Vein endothelial cell (primary cell): ENCODE measurements around the gene MAP4K5. TPM values are rescaled to one million over a fixed set of nuclear protein-coding genes. Genes with fewer than 3 reads are reported as not detected.

Experiments used
- small RNA-seq: library from RNA; depleted of rRNA; stranded (forward); fragments of <200 nt; gene quantifications from one replicate; pipeline ENCODE3, GENCODE V24; 2012
- total RNA-seq: library from RNA; depleted of rRNA; stranded (reverse); fragments of >200 nt; gene quantifications from 2 replicates; pipeline ENCODE4 v1.2.3, GENCODE V29; 2012

MAP4K5 gene
- total RNA-seq = 72.9 and 76.4 TPM in 2 replicates

GRCh38 chr14:50532502-50533240, at the start of gene MAP4K5:
Gene MAP4K5, minus strand, starts transcription at chr14:50532569. Its CDS starts 520 bp downstream, at chr14:50532049.

GRCh38 chr14:50559990-50560930, 27.9 kb upstream of the MAP4K5 start, which contains the start of gene ATL1:
Gene ATL1, plus strand, starts transcription at chr14:50560145. Its CDS starts 121 bp downstream, at chr14:50560266.

GRCh38 chr14:50396631-50397389, 135.6 kb downstream of the MAP4K5 start, which contains the start of gene CDKL1:
Gene CDKL1, minus strand, starts transcription at chr14:50396881. Its CDS starts 1,013 bp downstream, at chr14:50395868.

Small RNA genes lying within 50 kb of the gene (small RNA-seq; reads per million reads assigned to genes)
- gene RF00019 (not detected), gene SNRPGP1 (not detected)

Other genes starting within 250 kb of the MAP4K5 start
- 2.3 and 3.9 TPM in 2 replicates for gene L2HGDH, start 220.3 kb downstream of the MAP4K5 start, total RNA-seq
- 6.6 and 8.8 TPM in 2 replicates for gene DMAC2L, start 220.2 kb downstream of the MAP4K5 start, total RNA-seq
- gene CDKL1, start 135.7 kb downstream of the MAP4K5 start, total RNA-seq = 13.1 and 13.5 TPM in 2 replicates
- gene ATL1, start 27.6 kb upstream of the MAP4K5 start, total RNA-seq = 1.3 and 1.6 TPM in 2 replicates
- gene SAV1, start 135.7 kb upstream of the MAP4K5 start, total RNA-seq = 18.9 and 30.6 TPM in 2 replicates